Epithelial cell of esophagus (primary cell): ENCODE measurements around the gene LAPTM5.

Experiments
- DNase-seq: peaks from one replicate; pipeline ENCODE4 v3.0.0; 2010; ENCODE audit warnings: low read depth
- H3K4me3 ChIP-seq: 2 replicates; pipeline ENCODE4 v1.5.1; 2011; ENCODE audit warnings: mild to moderate bottlenecking, low read length, control low read depth
- TF ChIP-seq, protein P1 (sequence below): IDR thresholded peaks from 2 replicates; pipeline ENCODE4 v1.5.1; 2011; ENCODE audit warnings: low read depth, mild to moderate bottlenecking, low read length, control low read depth, inconsistent platforms; ENCODE audit not compliant: insufficient read depth; ENCODE audit errors: missing control alignments

LAPTM5 gene, protein sequence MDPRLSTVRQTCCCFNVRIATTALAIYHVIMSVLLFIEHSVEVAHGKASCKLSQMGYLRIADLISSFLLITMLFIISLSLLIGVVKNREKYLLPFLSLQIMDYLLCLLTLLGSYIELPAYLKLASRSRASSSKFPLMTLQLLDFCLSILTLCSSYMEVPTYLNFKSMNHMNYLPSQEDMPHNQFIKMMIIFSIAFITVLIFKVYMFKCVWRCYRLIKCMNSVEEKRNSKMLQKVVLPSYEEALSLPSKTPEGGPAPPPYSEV

DNA sequence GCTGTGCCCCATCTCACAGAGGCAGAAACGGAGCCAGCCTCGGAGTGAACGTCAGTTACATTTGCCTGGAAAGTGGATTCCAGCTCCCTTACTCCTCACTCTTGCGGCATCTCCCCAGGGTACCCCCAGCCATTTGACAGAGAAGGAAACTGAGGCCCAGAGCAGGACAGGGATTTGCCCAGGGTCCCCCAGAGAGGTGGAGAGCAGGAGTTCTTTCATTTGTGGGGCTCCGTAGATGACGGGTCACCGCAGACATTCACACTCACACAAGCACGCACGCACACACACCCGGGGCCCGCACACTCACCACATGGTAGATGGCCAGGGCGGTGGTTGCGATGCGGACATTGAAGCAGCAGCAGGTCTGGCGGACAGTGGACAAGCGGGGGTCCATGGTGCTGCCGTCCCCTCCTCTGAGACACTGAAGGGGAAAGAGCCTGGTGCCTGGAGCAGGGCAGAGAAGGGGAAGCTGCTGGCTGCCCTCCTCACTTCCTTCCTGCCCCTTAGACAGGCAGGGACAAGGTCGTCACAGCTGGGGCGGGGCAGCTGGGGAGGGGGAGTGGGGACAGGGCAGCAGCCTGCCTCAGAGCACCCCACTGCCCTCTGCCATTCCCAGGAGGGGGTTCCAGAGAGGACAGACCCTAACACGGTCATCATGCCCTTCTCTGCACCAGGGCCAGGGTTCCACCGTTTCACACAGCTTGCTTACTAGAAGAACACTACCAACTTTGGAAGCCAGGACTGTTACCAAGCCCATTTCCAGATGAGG lies at the start of gene LAPTM5:
TSS of gene LAPTM5 (minus strand) at position 423 of the 769 bp plus-strand sequence. CDS start at position 394, 29 bp downstream.
- TF ChIP-seq, protein P1, sequence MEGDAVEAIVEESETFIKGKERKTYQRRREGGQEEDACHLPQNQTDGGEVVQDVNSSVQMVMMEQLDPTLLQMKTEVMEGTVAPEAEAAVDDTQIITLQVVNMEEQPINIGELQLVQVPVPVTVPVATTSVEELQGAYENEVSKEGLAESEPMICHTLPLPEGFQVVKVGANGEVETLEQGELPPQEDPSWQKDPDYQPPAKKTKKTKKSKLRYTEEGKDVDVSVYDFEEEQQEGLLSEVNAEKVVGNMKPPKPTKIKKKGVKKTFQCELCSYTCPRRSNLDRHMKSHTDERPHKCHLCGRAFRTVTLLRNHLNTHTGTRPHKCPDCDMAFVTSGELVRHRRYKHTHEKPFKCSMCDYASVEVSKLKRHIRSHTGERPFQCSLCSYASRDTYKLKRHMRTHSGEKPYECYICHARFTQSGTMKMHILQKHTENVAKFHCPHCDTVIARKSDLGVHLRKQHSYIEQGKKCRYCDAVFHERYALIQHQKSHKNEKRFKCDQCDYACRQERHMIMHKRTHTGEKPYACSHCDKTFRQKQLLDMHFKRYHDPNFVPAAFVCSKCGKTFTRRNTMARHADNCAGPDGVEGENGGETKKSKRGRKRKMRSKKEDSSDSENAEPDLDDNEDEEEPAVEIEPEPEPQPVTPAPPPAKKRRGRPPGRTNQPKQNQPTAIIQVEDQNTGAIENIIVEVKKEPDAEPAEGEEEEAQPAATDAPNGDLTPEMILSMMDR = no peak
- DNase-seq = no peak
- no peak within 1 kb of the TSS for H3K4me3 ChIP-seq

GRCh38 chr1:30806381-30807317 lies 49.1 kb upstream of the LAPTM5 start:
- TF ChIP-seq, protein P1 = no peak
- no peak overlapping the region for H3K4me3 ChIP-seq
- DNase-seq = no peak

GRCh38 chr1:30805304-30806003 lies 47.9 kb upstream of the LAPTM5 start:
- no peak overlapping the region for H3K4me3 ChIP-seq
- DNase-seq = no peak
- TF ChIP-seq, protein P1 = no peak

DNA sequence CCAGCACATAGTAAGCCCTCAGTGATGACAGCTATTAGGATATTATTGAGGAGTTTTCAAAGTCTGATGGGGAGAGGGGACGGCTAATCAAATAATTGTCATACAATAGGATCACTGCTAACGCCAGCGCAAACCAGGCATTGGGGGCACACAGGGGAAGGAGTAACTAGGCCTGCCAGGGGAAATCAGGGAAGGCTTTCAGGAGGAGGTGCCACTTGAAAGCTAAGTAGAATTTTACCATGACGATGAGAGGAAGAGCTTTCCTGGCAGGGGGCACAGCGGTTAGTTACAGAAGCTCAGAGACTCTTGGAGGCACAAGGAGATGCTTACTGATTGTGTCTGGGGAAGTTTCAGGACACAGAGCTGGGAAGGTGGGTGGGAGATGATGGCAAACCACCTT lies 47.2 kb upstream of the LAPTM5 start:
- DNase-seq = no peak
- TF ChIP-seq, protein P1 = no peak

DNA sequence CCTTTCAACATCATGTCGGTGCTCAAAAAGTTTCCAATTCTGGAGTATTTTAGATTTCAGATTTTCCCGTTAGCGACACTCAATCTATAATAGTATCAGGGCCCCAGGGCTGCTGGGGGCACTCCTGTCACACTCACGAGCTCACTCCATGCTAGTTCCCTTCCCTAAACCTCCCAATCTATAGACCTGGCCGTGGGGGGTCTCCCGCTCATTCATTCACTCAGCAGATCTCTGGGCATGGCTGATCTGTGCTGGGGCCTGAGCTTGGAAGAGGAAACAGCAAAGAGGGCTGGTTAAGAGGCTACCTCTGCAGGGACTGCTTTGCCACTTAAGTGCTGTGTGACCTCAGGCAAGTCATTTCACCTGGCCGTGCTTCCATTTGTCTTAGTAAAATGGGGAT lies 46.8 kb upstream of the LAPTM5 start:
- TF ChIP-seq, protein P1 = no peak
- H3K4me3 ChIP-seq = no peak overlapping the region
- no peak for DNase-seq

More for the DNA sequence above, 47.2 kb upstream of the LAPTM5 start:
- no peak overlapping the region for H3K4me3 ChIP-seq

DNA sequence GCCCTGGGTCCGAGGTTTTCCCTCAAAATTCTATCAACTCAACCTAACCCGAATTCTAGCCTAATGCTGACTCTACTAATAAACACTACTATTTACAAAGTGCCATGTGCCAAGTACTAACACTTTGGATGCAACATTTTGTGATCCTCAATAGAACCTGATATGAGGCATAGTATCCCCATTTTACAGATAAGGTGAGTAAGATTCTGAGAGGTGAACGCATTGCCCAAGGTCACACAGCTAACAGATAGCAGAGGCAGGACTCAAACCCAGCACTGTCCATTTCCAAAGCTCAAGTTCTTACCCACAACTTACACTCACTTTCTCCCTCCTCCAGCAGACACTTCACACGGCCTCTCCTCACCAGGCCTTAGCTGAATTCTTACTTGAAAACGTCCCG lies 46.0 kb upstream of the LAPTM5 start:
- no peak for DNase-seq
- H3K4me3 ChIP-seq = no peak overlapping the region
- TF ChIP-seq, protein P1 = no peak
